GM19043 (cell line): Measurements from ENCODE around the gene NRSN2.
A peak's percentile ranks its signal among the peaks of the same experiment; 100 is the strongest.
"Not testable (repeated sequence)": the region's sequence is repeated elsewhere in the genome, so short reads cannot be mapped to it uniquely, and the experiment has no call there.

ENCODE experiments used
- ATAC-seq: cut with Tn5 transposase; IDR thresholded peaks from one replicate; pipeline ENCODE4 v1.9.1; 2021; ENCODE audit warnings: low read depth; ENCODE audit not compliant: unreplicated experiment

NRSN2 gene

DNA sequence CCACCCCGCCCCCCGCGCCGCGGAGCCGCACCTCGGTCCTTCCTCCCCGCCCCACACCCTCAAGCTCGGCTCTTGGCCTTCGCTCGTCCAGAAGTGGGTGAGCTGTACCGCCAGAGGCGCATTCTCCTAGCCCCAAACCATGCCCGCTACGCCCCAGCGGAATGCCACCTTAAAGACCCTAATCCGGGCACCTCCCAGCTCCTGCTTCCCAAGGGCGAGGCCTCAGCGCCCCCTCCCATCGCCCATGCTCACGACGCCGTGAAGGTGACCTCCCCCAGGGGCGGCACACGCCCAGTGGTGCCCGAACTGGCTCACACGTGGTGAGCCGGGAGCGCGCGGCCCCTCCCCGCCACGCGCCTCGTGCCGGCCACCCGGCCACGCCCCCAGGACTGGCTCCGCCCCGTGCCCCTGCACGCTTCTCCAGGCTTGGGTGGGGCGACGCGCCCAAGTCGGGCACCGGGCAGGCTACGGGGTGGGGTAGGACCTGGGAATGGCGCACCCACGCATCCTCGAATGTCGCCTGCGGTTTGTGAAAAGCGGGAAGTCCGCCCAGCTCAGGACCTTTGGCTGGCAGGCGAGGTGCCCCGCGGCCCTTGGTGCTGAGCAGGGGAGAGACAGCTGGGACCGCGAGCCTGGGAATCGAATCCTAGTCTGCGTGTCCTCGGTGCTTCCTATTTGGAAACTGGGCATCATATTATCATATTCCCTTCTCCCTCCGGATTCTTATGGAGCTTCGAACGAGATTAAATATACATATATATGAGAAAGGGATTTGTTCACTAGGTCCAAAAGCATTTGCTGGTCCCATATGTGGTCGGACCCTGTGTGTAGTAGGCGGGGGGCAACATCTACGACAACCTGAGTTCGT is 22.5 kb upstream of the NRSN2 start:
- ATAC-seq: peak; percentile 48

DNA sequence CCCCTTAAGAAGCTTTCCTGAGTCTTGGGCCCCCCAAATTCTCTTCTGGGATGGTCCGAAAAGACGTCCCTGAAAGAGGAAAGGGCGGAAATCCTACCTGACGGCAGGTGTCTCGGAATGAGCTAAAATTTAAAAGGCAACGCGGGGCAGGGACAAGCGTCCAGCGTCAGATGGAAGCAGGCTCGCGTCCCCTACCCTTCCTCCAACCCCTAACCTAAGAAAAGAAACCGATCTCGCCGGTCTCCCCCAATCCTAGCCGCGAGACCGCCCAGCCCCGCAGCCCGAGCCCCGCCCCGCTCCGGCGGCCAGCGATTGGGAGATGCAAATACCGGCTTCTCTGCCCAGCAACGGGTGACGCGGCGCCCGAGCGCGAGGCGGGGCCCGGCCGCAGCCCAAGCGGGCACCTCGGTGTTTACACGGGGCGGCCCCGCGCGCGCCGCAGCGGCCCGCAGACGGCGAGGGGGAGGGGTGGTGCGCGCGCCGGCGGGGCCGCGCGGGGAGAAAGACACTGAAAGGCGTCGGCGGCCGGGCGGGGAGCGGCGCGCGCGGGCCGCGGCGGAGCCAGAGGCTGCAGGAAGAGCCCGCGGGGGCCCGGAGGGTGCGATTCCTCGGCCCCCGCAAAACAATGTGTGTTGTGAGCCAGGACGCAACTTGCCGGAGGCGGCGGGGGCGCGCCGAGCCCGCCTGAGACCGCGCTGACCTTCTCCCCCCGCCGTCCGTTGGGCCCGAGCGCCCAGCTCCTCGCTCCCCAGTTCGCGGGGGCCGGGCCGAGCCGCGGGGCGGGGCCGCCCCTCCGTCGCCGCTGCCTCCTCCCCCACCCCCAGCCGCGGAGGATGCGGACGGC is 21.6 kb upstream of the NRSN2 start, which contains the start of gene SOX12:
SOX12 (plus strand) TSS at position 508 of the 844 bp plus-strand sequence. CDS start 373 bp downstream, outside the sequence.
- ATAC-seq: peak; percentile 65

DNA sequence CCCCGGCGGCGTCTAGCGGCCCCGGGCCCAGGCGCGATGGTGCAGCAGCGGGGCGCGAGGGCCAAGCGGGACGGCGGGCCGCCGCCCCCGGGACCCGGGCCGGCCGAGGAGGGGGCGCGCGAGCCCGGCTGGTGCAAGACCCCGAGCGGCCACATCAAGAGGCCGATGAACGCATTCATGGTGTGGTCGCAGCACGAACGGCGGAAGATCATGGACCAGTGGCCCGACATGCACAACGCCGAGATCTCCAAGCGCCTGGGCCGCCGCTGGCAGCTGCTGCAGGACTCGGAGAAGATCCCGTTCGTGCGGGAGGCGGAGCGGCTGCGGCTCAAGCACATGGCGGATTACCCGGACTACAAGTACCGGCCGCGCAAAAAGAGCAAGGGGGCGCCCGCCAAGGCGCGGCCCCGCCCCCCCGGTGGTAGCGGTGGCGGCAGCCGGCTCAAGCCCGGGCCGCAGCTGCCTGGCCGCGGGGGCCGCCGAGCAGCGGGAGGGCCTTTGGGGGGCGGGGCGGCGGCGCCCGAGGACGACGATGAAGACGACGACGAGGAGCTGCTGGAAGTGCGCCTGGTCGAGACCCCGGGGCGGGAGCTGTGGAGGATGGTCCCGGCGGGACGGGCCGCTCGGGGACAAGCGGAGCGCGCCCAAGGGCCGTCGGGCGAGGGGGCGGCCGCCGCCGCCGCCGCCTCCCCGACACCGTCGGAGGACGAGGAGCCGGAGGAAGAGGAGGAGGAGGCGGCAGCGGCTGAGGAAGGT is 20.8 kb upstream of the NRSN2 start:
- ATAC-seq: no peak

DNA sequence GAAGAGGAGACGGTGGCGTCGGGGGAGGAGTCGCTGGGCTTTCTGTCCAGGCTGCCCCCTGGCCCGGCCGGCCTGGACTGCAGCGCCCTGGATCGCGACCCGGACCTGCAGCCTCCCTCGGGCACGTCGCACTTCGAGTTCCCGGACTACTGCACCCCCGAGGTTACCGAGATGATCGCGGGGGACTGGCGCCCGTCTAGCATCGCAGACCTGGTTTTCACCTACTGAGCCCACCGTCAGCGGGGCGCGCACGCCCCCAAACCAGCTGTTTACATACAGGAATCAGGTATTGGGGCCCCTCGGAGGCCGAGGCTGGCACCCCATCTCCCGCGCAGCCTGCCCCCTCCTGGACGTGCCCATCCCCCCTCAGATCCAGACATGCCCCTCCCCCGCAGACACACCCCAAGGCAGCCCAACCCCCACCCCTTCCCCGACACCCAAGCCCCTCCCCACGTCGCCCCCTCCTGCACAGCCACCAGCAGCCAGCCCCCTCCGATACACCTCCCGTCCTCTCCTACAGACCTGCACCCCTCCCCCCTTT is 20.2 kb upstream of the NRSN2 start:
- no peak for ATAC-seq

DNA sequence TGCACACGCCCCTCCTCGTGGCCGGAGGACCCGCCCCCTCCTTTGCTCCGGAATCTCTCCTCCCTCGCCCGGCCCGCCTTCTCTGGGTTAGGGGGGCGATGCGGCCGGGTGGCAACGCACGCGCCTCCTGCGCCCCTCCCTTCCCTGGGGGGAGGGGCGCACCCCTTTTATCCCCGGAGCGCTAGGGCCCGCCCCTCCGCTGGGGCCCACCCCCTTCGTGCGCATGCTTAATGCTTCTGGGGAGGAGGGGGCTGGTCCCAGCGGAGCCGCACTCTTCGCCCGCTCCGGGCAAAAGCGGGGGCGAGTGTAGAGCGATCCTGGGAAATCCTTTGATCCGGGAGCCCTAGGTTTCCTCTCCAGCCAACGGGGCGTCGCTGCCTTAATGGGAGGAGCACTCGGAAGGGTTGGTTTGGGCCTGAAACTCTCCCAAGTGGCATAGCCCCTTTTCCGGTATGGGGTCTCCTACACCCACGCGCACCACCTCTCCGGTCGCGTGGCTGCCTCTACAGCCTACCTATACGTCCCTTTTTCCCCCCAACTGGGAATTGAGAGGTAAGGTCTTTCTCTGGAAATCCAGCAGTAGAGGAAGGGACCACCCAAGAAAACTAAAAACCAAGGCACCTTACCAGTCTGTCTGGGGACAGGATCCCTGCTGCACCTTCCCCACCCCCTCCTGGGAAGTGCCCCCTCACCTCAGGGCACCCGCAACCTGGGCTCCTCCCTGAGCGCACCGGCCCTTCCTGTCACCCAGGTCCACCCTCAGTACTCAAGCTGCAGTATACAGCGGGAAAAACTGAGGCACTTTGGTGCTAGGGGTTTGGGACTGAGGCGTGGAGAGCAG is 19.5 kb upstream of the NRSN2 start:
- no peak for ATAC-seq

DNA sequence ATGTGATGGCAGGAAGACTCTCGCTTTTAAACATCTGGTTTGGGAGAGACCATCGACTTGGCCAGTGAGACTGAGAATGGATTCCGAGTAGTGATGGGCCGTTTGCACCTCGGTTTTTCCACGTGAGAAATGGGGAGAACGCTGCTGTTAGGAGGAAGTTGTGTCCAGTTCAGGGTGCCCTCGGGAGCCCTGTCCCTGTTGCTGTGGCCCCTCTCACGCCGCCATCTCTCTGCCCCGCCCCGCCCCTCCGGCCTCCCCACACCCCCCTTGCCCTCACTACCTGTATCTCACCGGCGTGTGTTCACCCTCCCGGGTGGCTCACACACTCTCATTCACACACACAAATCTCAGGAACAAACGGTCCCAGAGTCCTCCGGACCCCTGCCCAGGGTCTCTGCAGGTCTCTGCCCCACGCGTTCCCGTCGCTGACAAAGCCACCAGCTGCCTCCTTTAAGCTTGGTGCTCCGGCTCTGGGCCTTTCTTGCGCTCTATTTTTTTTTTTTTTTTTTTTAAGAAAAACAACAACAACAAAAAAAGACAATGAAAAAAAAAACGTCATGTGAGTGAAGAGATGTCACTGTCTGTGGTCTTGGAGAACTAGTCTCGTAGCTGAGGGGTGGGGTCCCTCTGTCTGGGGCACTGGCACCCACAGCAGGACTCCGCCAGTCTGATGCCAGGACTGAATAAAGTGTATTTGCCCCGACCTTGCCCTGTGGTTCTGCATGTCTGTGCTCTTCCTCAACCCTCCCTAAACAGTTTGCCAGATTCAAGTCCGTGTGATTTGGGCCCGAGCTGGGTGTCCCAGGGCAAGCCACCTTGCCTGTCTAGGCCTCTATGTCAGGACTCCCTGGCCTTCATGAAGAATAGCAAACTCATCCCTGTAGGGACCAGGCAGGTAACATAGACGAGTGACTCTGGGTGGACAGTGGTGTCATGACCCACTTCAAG is 18.6 kb upstream of the NRSN2 start:
- ATAC-seq: no peak

DNA sequence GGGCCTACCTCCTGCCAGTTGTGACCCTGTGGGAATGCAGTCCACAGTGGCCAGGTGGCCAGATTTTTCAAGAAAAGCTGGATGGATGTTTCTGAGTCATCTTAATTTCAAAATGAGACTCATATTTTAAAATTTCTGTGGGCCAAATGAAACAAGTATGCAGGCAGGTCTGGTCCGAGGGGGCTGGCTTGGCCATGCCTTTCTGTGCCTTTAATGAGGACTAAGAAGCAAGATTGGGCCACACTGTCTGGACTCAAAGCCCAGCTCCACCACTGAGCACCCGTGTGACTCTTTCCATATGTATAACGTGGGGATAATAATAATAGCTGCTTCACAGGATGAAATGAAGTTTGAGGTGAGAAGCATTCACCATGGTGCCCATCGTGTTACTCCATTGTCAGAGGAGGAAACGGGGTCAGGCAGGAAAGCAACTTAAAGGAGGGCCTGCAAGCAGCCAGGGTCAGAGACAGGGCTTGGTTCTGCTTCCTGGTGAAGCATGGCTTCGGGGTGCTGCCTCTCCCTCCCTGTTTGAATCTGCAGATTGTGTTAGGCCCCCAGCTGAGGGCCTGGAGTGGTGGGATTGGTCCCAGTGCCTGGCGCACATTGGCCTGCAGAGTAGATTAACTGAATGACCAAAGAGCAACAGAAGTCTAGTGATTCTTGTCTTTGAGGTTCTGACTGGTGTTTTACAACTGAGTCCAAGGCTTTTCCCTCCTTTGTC is 17.8 kb upstream of the NRSN2 start:
- no peak for ATAC-seq

DNA sequence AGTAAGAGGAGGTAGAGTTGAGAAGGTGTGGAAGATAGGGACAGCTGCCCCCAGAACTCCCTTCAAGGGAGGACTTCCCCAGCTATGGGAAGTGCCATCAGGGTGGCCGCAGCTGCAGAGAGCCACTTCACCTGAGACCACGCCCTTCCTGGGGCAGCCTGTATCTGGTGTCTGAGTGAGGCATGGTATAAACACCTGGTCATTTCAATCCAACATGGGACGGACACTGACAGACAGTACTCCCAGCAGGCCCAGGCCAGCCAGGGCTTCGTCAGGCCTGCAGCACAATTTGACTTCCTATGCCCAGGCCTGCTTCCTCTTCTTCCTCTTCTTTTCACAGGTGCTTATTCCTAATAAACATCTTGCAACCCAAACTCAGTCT is 17.1 kb upstream of the NRSN2 start:
- ATAC-seq: no peak

DNA sequence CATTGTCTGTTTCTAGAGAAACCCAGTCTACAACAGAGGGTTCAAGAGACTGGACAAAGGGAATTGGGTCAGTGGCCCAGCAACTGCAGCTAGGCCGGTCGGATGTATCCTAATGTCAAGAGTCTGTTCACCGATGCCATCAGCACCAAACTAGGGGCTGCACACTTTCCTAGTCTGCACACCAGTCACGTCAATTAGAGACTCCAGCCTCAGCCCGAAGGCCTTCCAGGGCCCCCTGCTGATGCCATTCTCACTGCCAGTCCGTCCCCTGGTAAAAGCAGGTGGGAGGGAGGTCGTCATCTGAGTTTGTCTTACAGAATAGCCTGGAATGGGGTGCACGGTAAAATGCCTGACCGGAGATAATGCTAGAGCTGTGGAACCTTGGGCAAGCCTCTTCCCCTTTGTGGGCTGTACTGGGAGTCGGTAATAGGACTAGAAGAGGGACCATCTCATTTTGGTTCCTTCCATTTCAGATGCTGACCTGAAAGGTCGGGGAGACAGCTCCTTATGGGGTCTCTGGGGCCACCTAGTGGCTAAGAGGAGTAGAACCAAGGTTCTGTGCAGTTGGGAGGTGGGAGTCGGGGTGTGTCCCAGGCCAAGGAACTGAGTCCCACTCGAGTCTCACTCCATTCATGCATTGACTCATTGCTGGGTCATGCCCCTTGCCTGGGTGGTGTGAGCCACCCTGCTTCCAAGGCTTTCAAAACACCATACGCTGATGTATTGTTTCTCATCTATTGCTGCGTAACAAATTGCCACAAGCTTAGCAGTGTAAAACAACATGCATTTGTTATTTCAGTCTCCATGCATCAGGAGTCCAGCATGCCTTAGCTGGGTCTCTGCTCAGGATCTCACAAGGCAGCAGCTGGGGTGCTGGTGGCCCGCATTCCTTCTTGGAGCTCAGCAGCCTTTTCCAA is 16.4 kb upstream of the NRSN2 start:
- no peak for ATAC-seq

DNA sequence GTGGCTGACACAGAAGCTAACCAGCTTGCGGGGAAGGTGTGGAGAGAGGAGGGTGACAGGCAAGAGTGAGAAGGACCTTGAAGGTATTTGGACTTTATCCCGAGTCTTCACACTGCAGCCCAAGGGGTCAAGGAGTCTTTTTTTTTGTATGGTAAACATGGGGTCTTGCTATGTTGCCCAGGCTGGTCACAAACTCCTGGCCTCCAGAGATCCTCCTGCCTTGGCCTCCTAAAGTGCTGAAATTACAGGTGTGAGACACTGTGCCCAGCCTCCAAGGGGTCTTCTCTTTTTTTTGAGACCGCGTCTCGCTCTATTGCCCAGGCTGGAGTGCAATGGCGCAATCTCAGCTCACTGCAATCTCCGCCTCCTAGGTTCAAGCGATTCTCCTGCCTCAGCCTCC is 12.3 kb upstream of the NRSN2 start:
- no peak for ATAC-seq

DNA sequence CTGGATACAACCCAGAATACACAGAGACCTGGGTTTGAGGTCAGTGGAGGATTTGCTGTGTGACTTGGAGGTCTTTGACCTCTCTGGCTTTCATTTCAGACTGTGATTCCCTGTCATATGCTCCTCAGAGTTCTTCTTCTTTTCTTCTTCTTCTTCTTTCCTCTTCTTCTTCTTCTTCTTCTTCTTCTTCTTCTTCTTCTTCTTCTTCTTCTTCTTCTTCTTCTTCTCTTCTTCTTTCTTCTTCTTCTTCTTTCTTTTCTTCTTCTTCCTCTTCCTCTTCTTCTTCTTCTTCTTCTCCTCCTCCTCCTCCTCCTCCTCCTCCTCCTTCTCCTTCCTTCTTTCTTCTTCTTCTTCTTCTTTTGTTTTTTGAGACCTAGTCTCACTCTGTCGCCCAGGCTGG is 10.9 kb upstream of the NRSN2 start:
- ATAC-seq: not testable (repeated sequence)

DNA sequence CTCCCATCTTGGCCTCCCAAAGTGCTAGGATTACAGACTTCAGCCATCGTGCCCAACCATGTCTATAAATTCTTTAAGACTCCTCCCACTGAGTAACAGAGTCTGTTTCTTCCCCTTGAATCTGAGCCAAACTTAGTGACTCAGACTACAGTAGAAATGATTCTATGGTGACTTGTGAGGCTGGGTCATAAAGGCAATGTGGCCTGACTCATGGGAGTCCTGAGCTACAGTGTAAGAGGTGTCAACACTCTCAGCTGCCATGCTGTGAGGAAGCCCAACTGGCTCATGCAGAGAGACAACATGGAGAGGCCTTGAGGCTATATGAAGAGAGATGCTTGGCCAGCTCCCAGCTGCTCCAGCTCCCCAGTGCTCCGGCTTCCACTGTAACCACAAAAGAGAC is 5.2 kb upstream of the NRSN2 start:
- no peak for ATAC-seq

DNA sequence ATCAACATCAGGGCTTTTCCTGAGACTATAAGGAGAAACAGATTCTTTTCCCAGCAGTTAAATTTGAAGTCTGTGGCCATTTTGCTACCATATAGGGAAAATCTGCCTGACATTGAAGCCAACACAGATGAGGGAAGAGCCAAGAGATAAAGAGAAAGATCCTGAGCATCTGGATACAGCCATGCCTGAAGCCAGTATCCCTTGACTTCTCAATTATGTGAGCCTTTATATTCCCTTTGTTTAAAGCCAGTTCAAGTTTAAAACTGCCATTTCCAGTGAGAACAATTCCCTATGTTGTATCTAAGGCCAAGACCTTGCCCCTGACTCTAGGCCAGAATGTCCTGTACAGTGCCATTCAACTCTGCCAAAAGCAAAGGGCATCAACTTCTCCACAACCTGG is 3.8 kb upstream of the NRSN2 start:
- ATAC-seq: no peak

DNA sequence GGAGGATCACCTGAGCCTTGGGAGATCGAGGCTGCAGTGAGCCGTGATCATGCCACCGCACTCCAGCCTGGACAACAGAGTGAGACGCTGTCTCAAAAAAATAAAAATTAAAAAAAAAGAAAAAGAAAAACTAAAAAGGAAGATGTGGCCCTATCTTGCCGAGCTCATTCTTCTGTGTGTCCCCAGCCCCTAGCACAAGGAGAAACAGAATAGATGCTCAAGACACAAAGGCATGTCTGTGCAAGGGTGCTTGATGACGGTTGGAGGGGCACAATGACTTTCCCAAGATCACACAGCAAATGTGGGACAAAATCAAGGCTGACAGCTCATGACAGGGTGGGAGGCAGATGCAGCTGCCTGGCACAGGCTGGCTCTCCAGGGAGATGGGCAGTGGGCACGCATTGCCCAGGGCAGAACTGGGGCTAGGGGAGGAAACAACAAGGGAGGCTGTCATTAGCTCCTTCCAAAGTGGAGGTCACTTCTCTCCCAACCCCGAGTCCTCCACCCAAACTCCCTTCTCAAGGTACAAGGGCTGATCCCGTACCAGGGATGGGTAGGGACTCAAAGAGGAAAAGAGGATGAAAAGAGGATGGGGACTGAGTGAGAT is 775 bp upstream of the NRSN2 start:
- no peak for ATAC-seq

DNA sequence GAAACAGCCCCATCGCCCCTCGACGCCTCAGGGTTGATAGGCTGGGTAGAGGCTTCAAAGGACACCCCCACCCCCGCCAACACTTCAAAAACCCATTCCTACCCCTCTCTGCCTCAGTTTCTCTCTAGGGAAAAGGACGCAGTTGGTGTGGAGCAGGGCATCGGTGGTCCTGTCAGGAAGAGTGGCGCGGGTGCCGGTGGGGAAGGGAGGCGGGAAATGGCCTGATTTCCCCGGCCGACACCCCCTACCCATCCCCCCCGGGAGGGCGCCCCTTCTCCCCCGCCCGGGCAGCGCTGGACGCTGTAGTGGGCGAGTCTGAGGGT is 367 bp downstream of the NRSN2 start:
- ATAC-seq: no peak

DNA sequence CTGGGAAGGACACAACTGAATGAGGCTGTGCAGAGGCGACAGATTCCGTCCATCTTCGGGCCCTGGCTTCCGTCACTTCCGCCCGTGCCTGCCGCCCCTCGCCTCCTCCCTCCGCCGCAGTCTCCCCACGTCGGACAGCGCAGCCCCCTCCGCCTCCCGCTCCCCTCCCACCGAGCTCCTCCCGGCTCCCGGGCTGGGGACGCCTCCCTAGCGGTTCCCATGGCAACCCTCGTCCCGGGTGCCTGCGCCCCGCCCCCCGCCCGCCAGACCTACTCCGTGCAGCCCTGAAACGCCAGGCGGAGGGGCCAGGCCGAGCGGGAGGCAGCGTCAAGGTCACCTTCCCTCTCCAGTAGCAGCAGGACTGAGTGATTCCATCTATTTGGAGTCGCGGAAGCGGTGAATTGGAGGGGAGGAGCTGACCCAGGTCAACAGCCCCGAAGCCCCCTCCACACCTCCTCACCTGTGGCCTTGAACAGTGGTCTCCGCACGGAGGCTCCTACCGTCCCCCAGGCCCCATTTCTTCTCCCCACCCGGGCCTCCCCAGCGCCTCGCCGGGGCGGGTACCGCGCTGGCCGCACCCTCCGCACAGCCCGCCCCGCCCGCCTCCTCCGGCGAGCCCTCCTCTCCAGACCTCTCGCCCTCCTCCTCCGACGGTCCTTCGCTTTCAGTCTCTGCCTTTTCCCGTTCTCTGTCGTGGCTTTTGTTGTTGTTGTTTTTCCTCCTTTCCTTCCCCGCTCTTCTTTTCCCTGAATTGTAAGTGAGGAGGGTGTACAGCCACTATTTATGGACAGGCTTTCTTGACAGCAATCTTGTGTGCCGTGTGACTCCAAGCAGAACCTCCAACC is 951 bp downstream of the NRSN2 start:
- peak; percentile 72 for ATAC-seq
